B cell (primary cell): Measurements from ENCODE around the gene C10orf105.

ENCODE experiments used
- EZH2 ChIP-seq: IDR thresholded peaks from 2 replicates; pipeline ENCODE4 v1.6.1; 2012; ENCODE audit warnings: borderline replicate concordance, low read depth, mild to moderate bottlenecking, moderate library complexity, low read length; ENCODE audit not compliant: insufficient read depth, poor library complexity, severe bottlenecking
- TF ChIP-seq, protein P1 (sequence below): fragments of 200-600 bp; IDR thresholded peaks from one replicate; pipeline ENCODE4 v1.8.0; 2022; ENCODE audit warnings: antibody characterized with exemption, mild to moderate bottlenecking

DNA sequence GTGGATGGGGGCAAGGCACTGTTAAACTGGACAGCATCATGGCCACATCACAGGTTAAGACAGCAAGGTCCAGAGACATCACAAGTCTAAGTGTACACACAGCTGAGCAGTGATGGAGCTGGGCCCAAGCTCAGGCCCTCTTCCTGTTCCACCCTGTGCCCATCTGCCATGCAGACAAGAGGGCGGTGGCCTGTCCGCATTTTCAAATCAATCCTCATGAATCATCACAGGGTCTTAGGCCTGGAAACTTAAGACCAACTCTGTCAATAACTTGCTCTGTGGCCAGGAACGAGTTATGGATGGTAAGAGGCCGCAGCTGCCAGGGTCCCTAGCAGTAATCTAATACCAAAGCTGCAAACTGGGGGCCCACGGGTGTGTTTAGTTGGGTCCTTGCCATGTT lies 3.2 kb downstream of the C10orf105 start:
- TF ChIP-seq, protein P1, sequence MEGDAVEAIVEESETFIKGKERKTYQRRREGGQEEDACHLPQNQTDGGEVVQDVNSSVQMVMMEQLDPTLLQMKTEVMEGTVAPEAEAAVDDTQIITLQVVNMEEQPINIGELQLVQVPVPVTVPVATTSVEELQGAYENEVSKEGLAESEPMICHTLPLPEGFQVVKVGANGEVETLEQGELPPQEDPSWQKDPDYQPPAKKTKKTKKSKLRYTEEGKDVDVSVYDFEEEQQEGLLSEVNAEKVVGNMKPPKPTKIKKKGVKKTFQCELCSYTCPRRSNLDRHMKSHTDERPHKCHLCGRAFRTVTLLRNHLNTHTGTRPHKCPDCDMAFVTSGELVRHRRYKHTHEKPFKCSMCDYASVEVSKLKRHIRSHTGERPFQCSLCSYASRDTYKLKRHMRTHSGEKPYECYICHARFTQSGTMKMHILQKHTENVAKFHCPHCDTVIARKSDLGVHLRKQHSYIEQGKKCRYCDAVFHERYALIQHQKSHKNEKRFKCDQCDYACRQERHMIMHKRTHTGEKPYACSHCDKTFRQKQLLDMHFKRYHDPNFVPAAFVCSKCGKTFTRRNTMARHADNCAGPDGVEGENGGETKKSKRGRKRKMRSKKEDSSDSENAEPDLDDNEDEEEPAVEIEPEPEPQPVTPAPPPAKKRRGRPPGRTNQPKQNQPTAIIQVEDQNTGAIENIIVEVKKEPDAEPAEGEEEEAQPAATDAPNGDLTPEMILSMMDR: no peak
- TF ChIP-seq EZH2: no peak
